ENCODE data around the gene DNAI1.

Gene DNAI1

DNA sequence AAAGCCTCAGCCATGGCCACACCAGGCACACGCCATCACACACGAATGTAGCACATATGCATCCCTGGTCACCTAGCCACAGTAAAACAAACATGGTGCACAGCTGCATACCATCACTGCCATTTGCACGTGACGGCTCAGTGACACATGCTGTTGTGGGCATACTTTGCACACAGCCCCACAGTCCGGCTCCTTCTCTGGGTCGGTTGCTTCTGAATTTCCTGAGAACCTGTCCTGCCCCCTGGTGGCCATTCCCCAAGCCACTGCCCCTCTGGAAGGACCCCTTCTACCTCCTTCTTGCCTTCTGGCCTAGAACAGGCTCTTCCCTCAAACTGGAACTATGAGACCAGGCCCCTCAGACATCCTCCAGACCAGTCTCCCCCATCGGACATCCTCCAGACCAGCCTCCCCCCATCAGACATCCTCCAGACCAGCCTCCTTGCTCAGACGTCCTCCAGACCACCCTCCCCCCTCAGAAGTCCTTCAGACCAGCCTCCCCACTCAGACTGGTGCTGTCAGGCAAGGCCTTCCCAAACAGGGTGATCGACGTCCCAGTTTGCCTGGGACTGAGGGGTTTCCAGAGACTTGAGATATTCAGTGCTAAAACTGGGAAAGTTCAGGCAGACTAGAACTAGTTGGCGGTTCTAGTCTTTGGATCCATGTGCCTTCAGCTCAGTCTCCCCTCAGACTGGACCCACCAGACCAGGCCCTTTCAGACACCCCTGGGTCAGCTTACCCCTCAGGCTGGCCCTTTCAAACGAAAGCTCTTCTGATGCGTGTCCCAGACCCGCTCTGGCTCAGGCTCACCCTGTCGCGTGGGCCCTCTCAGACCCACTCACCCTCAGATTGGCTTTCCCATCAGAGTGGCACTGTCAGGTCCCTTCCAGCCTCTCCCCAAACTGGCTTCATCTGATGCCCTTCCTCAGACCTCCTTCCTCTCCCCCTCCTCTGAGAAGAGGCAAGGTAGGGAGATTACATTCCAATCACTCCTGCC is 88.5 kb downstream of the DNAI1 start:
- peak; percentile 66 for DNase-seq

DNA sequence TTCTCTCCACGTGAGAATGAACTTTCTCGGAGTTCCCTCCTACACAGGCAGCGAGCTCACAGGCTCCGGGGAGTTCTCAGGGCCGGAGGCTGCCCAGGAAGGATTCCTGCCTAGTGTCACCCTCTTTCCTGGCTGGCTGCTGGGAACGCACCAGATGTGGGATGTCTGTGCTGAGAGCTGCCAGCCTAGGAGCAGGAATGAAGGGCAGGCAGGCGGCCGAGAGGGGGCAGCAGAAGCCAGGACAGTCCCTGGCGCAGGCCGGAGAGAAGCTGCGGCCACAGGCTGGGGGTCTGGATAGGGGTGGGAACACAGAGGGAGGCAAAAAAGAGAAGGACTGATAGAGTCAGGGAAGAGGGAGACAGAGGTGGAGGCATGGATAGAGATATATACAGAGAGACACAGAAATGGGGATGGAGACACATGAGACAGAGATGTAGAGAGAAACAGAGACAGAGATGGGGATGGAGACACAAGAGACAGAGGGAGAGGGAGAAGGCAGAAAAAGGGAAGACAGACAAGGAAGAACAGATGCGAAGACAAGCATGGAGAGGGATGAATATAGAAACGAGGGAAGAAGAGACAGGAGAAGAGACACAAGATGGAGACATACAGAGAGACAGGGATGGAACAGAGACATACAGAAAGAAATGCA is 89.5 kb downstream of the DNAI1 start:
- DNase-seq, result peak; percentile 46

DNA sequence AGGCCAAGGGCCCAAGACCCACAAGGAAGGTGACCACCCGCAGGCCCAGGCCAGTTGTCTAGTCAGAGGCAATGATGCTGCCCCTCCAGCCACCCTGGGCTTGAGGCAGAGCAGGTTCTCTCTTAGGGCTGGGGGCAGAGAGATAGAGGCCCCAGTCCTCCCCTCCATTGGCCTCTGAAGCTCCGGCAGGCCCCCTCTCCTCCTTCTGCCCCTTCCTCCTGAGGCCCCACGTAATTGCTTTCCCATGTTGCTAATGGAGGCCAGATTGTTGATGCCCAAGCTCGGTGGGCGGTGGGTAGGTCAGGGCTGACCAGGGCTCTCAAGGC is 90.8 kb downstream of the DNAI1 start:
- DNase-seq, result no peak

DNA sequence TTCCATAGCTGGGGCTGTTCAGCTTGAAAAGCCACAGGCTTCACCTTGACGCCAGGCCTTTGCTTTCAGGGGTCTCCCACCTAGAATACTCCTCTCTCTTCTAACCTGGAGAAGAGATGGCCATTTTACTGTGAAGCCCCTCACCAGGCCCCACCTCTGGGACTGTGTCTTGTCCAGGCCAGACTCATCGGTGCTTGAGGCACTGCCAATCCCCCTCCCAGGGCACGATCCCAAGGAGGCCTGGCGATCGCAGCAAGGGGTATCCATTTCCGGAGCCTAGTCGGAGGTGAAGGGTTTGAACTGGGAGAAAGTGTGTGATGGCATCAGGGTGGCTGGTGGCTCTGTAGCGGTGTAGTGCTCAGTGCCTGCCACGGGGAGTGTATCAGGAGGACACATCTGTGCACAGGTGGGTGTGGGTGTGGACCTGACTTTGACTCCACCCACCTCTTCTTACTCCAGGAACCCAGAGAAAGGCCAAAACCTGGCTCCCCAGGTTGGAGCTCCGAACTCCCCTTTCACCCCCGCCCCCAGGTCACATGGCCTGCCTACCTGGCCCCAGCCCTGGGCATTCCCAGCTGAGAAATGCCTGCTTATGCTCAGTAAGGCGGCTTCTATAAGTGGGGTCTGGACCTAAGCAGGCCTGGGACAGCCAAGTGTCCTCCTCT is 91.5 kb downstream of the DNAI1 start:
- DNase-seq, result no peak

DNA sequence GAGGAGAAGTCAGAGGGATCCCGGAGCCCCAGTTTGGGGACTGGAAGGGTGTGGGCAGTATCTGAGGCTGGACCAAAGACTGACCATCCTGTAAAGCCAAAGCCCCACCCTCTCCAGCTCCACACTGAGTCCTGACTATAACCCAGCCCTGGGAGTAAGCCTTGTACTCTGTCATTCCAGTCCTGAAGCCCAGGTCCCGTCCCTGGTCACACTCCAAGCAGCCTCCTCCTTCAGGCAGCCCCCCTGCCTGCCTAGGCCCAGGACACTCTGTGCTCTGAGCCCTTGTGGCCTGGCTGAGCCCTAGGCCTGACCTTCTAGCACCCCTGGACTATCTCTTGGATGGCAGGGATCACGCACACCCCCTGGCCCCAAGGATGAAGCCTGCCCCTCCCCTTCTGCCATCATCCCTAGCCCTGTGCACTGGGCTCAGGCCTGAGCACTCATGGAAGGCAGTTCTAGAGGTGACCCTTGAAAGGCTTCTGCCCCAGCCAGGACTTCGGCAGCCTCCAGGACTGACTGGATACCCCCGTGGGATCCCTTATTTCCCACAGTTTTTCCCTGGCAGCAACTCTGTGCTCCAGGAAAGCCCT is 92.2 kb downstream of the DNAI1 start:
- no peak for DNase-seq

DNA sequence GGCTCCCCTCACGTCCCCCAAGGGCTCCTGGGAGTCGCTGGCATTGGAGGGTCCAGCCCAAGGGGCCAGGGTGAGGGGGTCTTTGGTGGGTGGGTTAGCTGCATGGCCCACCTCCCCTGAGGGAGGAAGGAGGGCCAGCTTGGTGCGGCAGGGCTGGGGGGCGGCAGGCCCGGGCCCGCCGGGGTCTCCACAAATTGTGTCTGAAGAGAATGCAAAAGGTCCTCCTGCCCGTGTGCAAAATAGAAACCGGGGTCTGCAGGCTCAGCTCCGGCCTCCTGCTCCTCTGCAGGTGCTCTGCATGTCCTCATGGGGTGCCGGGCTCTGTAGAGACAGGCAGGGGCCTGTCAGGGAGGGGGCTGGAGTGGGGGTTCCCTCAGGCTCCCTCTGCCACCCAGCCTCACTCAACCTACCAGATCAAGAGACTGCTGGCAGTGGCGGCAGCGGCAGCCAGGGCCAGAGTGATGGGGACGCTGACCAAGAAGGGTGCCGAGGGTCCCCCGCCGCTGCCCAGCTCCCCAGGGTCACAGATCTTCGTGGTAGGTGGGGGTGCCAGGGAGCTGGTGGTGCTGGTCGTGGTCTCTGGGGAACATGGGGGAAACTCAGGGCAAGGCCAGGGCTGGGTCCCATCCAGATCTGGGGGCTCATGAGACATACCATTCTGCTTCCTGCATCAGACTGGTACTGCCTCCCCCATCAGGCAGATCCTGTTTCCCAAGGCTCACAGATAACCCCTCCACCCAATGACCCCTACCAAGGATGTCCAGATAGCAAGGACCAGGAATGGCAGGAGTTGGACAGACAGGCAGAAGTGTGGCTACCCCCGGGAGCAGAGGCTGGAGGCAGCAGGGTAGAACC is 93.4 kb downstream of the DNAI1 start:
- DNase-seq, result no peak

DNA sequence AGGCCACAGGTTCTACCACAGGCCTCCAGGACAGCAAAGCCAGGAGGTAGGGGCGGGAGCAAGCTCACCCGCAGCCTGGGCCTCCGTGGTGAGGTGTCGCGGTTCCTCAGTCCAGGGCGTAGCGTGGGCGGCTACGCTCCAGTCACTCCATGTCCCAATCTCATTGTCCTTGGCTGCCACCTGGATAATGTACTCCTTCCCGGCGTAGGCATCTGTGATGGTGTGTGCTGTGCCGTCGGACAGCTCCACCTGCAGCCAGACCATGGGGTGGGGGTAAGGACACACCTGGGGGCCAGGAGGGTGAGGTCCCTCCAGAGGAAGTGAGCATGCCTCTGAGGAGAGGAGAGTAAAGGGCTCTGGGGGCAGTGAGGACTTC is 94.0 kb downstream of the DNAI1 start:
- DNase-seq, result no peak

DNA sequence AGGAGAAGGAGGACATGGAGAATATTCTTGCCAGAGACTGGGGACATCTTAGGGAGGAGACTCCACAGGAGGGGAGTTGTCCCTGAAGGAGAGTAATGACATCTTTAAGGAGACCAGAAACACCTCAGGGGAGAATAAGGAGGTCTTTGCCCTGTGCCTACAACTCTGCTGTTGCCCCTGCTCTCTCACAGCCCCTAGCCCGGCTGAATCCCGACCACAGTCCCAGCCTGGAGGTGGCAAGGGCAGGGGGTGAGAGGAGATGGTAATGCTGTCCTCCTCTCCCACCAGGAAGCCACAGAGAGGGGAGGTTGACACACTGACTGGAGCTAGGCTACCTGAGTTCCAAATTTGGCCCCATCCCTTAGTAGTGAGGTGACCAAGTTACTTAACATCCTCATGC is 94.4 kb downstream of the DNAI1 start:
- no peak for DNase-seq

DNA sequence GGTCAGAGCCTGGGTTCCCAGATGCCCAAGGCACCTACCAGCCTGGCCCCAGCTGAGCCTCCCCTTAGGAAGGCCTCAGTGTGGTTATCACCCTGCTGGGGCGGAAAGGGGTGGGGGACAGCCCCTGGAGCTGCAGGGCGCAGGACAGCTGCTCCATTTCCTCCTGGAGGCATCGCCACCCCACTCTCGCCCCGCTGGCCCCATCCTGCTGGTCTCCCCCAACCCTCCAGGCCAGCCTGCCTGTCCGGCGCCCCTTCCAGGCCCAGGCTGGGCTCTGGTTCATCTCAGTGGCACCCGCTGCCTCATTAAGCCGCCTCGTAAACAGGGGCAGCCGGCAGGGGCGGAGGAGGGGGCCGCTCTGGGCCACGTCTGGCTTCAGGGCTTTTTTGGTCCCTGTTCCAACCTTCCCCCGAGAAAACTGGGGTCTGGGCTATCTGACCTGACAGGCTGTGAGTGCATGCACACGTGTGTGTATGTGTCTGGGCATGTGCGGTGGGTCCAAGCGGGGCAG is 95.0 kb downstream of the DNAI1 start:
- no peak for DNase-seq

DNA sequence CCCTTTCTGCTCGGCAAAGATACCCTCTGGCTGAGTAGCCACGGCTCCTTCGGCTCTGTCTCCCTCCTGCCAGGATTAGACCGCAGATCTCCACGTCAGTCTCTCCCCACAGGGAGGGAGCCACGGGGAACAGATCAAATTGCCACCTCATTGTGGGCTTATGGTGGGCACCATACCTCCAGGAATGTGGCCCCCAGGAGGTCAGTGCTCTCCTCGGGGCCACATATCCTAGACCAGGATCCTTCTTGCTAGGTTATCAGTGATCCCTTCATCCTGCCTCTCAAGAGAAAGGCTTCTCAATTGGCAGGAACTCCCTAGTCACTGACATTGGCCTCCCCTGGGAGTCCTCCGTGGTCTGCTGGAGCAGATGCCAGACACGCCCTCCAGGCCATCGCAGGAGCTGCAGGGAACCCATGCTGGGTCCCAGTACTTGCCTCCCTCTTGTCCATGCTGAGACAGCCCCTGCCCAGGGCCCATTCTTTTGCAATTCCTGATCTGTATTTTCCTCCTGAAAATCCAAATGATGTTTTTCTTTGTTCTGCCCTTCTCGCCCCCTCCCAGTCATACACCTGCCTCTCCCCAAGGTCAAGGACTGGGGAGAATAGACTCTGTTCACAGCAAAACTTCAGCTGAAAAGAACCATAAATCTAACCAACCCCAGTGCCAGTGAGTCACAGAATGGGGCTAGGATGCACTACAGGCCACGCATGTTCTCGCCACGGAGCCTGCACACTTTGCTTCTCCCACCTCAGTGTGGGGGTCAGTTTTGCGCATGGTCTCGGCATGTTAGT is 95.8 kb downstream of the DNAI1 start:
- no peak for DNase-seq

DNA sequence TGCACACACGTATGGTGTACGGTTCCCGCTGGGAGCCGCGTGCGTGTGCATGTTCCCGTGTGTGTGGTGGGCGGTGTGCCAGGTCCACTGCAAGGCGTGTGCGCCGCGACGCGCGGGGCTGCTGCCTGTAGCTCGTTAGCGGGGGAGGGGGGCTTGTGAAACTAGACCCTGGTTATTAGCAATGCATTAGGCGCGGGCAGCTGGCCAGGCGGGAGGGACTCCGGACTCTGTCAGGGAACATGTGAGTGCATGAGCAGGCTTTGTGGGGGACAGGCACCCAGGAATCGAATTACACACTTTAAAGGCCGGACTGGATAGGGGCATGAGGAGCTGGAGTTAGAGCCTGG is 96.4 kb downstream of the DNAI1 start:
- peak; percentile 27 for DNase-seq

DNA sequence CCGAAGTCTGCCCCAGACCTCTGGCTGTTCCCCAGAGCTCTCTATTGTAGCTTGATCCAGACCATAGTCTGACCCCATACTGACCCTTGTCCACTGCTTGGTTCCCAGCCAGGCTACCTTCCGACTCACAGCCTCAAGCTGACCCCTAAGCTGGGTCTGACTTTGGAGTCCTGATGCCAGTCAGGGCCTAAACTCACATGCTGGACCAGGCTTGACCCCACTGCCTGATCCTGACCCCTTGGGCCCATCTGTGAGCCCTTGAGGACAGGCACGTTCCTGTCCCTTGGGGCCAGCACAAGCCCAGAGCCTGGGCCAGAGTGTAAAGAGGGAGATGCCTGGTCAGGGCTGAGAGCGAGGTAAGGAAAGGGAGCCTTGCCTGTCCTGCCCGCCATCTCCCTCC is 96.9 kb downstream of the DNAI1 start:
- DNase-seq, result no peak

DNA sequence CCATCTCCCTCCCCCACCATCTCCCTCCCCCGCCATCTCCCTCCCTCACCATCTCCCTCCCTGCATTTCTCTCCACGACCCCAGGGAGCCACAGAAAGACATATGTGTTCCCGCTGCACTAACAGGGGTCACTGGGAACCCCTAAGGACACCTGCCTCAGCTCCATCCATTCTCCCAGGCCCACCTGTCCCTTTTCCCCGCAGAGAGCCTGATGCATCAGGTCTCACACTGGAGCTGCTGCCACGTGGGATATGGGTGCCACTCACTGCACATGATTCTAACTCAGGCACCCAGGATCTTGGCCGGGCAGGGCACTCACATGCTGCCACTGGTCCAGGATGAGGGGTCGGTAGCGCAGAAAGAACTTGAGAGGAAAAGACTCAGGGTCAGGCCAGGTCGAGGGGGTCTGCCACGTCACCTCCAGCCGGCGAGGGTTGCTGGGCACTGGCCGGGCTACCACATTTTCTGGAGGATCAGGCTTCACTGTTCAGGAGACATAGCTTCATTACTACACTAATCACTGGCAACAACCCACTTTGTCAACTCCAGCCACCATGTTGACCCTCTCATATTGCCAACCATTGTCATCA is 97.4 kb downstream of the DNAI1 start:
- no peak for DNase-seq

DNA sequence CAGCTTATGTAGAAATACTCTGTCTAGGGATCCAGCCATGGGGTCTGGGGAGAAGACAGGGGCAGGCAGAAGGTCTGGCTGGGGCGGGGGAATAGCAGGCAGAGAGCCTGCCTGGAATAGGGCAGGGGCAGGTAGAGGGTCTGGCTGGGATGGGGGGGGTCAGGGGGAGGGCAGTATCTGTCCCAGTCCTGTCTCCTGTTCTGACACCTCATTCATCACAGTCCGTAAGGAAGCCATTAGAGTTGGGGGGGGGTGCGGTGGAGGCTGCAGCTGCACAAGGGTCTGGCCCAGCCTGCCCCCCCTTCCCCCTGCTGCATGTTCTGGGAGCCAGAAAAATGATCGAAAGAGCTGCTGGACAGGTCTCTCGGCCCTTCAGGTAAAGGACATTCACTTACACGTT is 98.3 kb downstream of the DNAI1 start:
- DNase-seq, result no peak

DNA sequence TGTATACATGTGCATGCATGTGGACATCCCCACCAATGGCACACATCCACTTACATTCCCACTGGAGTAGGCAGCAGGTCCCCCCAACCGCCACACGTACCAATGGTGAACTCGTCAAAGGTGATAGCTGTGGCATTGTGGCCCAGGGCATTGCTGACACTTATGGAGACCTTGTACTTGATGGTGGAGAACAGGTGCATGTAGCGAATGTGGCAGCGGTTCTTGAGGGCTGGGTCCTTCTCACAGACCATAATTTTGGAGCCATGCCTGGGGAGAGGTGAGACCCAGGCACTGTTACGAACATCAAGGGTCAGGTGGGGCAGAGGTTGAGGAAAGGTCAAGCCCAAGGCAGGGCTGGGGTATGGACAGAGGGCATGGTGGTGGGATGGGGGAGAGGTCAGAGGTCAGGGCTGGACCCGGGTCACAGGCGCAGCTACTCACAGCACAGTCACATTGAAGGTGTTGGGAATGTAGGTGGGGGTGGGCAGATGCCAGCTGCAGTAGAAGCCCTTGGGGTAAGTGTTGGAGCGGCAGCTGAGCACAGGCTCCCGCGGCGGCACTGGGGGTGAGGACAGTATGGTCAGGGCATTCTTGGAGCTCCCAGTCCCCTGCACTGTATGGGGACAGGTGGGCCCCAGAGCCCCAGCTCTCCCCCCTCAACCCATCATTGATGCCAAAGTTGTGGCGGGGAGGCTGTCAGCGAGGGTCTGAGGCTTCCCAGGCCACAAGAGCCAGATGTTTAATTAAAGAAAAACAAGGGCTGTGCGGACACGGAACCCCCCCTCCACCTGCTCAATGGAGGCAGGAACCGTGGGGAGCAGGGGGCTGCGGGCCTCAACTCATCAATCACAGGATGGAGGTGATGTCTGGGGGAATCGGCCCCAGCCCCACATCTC is 99.1 kb downstream of the DNAI1 start:
- DNase-seq, result no peak

DNA sequence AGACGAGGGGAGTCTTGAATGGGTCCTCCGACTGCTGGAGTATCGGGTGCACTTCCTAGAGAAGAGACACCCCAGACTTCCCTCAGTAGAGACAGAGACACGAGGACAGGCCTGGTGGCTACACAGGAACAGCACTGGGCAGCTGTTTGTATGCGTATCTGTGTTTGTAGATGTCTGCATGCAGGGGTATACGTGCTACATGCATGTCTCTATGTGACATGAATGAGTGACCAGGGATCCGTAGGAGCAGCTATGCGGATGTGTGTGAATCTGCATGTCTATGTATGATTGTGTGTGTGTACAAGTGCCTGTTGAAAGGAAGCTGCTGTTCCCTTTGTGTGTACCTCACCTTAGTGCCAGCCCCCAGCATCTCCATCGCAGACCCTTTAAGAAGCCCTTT is 99.8 kb downstream of the DNAI1 start:
- no peak for DNase-seq

DNA sequence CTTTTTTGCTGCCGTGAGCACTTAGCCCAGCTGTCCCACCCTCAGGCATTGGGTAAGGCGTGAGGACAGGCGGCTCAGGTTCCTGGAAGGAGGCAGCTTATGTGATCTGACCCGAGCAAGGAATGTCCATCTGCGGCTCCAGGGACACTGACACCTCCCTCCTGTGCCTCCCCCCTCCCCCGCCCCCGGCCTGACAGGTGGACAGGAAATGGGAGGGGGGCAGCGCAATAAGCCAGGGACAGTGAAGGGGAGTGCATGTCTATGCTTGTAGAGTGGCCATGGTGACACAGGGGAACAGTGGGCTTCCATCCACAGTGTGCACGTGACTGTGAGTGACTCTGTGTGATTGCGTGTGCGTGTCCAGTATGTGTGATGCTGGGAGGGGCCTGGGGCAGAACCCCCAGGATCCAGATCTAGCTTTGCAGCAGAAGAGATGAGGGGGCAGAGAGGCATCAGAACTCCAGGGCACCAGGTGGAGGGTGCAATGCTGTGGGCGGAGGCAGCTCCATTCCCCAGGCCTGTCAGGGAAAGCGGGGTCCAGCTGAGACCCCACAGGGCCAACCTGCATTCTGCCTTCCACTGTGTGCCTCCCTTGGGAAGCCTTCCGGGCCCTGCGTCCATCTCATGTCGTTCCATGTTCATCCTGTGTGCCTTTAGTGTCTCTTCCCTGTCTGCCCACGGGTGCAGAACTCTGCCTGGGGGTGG is 100.5 kb downstream of the DNAI1 start:
- no peak for DNase-seq

DNA sequence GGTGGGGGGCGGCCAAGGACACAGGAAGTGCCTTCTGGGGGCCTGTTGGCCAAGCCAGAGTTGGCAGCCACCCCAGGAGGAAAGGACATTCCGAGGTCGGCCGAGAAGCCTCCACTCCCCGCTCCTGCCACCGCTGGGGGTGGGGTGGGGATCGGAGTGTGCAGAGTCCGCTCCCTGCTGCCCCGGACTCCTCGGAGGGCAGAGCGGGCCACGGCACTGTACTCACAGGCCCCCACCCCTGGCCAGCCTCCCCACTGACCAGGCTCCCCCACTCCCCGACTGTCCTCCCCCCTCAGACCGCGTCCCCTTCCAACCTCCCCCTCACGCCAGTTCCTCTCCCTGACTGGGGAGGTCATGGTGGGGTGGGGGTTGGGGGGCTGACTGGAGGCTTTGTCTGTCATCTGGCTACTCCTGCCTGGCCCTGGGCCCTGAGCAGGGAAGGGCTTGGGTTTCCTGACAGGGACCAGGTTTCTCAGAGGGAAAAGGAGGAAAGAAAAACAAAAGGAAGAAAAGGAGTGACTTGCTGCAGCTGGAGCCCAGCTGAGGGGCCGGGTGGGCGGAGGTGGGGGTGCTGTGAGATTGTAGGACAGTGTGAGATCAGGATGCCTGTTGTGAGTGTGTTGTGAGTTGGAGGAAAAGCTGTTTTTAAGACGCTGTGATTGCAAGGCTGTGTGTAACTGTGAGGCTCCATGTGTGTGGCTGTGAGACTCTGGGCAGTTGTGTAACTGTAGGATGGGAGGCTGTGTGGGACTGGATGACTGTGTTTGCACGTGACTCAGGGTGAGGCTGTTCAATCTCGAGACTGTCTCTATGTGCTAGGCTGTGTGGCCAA is 101.2 kb downstream of the DNAI1 start:
- DNase-seq, result peak; percentile 45
